GM10248 (cell line): ENCODE data around the gene PPP5C.

ENCODE experiments used
- CTCF ChIA-PET: fragments of 300-600 bp; sonication (Branson Sonifier 250); formaldehyde crosslinking; extraction: SDS; loops from one replicate; lab custom pipeline; 2021; ENCODE audit warnings: antibody characterized with exemption; lab: Yijun Ruan, JAX
- POLR2A ChIA-PET: fragments of 350-650 bp; sonication (Branson Sonifier 250); formaldehyde crosslinking; extraction: SDS; loops from one replicate; lab custom pipeline; 2020; ENCODE audit warnings: antibody characterized with exemption; lab: Yijun Ruan, JAX
- DNase-seq: peaks from one replicate; pipeline ENCODE4 v3.0.0; 2012; ENCODE audit errors: extremely low spot score
- TF ChIP-seq, protein P1 (sequence below): IDR thresholded peaks from 2 replicates; pipeline ENCODE4 v1.5.1; 2012; ENCODE audit warnings: mild to moderate bottlenecking, low read depth; ENCODE audit errors: extremely low read depth, missing control alignments, control extremely low read depth

The PPP5C gene

DNA sequence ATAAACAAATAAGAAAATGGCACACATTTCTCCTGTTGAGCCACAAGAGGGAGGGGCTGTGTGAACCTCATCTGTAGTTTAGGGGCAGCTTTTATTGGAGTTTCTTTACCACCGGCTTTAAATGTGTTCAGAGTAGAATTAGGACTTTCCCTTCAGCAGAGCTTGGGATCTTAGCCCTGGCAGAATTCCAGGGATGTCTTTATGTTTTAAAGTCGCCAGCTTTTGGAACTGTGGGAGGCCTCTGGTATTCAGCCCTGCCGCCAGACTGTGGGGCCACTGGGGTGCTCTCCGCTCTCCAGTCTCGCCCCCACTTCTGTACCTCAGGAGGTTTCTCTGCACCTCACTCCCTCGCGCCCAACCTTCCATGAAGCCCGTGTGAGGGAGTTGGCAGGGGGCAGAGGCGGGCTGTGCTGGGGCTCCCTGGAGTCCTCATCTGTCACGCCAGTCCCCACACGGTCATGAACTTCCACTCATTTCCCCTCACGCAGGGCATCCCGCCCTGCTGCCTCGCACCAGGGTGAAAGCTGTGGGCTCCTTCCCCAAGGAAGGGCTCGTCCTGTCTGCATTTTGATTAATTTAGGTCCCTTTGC is 35.0 kb downstream of the PPP5C start:
- DNase-seq, result no peak
- TF ChIP-seq, protein P1, sequence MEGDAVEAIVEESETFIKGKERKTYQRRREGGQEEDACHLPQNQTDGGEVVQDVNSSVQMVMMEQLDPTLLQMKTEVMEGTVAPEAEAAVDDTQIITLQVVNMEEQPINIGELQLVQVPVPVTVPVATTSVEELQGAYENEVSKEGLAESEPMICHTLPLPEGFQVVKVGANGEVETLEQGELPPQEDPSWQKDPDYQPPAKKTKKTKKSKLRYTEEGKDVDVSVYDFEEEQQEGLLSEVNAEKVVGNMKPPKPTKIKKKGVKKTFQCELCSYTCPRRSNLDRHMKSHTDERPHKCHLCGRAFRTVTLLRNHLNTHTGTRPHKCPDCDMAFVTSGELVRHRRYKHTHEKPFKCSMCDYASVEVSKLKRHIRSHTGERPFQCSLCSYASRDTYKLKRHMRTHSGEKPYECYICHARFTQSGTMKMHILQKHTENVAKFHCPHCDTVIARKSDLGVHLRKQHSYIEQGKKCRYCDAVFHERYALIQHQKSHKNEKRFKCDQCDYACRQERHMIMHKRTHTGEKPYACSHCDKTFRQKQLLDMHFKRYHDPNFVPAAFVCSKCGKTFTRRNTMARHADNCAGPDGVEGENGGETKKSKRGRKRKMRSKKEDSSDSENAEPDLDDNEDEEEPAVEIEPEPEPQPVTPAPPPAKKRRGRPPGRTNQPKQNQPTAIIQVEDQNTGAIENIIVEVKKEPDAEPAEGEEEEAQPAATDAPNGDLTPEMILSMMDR, result no peak
- CTCF ChIA-PET, result interaction anchor here (1.1 to 1.6 kb wide), 4 partner anchors 11 to 14 kb away, joined by 4 to 6 read pairs (median 6); no protein-coding TSS in a partner anchor
- POLR2A ChIA-PET, result no interaction called here

DNA sequence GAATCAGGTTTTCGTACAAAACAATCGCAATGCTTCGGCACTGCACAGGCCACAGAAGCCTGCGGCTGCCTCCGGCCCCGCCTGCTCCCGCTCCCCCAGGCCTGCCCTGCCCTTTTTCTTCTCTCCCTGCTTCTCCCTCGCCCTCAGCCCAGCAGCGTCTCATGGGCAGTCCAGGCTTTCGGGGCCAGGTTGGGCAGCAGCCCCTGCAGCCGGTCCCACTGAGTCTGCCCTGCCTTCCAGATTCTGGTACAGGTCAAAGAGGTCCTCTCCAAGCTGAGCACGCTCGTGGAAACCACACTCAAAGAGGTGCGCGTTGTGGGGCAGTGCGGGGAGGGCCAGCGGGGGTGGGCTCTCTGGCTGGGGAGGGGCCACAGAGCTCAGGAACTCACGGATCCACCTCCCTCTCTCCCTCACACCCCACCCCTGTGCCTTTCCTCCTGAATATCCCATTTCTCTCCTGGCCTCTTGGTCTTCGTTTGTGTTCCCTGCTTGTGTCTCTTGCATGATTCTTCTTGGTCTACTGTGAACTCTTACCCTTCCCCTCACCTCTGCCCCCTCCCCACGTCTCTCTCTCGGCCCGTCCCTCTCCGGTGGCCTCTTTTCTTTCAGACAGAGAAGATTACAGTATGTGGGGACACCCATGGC is 36.4 kb downstream of the PPP5C start:
- POLR2A ChIA-PET, result no interaction called here
- CTCF ChIA-PET, result interaction anchor here (1.6 to 2.4 kb wide), 2 partner anchors 12 to 13 kb away, joined by 6 to 14 read pairs; no protein-coding TSS in a partner anchor
- TF ChIP-seq, protein P1, result no peak
- DNase-seq, result no peak

DNA sequence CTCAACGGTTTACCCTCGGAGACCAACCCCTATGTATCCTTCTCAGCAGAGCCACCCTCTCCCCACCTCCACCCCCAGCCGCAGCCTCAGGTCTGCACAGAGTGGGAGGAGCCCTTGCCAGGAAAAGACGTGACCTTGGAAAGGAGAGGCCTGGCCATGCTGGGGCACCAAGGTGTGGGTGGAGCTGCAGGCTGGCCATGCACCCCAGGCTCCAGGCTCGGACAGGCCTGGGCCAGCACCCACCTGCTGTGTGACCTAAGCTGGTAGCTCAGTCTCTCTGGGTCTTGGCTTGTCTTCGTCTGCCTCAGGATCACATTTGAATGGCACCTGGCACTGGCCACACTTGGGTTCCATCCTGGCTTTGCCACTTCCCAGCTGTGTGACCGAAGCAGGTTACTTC is 37.0 kb downstream of the PPP5C start:
- CTCF ChIA-PET, result interaction anchor here (1.6 to 2.4 kb wide), 2 partner anchors 11 to 13 kb away, joined by 6 to 14 read pairs; no protein-coding TSS in a partner anchor
- POLR2A ChIA-PET, result no interaction called here
- TF ChIP-seq, protein P1, result no peak
- no peak for DNase-seq

DNA sequence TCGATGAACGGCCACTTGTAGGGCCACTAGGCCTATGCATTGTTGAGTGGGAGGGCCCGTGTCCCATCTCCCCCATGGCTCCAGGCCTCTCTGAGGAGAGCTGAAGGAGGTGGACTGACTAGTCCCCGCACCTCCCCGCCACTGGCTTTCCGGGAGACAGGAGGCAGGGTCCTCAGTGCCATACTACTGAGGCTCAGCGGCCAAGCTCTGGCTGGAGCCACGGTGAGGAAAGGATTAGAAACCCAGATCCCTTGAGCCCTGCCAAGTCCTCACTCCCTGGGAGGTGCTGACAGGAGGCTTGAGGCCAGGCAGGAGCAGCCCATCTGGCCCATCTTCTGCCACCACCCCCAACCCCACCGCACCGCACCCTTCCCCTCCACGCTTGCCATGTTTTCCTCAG is 37.5 kb downstream of the PPP5C start:
- TF ChIP-seq, protein P1, result no peak
- ChIA-PET CTCF (interaction anchor here (2.4 kb wide), 1 partner anchor 11 kb away, joined by 14 read pairs; no protein-coding TSS in a partner anchor), POLR2A (no interaction called here)
- DNase-seq, result no peak

DNA sequence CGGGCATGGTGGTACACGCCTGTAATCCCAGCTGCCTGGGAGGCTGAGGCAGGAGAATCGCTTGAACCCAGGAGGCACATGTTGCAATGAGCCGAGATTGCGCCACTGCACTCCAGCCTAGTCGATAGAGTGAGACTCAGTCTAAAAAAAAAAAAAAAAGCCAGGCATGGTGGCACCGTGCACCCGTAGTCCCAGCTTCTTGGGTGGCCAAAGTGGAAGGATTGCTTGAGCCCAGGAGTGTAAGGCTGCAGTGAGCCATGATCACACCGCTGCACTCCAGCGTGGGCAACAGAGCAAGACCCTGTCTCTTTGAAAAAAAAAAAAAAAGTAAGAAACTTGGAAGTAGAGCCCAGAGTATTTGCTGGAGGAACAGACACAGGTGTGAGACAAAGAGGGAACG is 38.7 kb downstream of the PPP5C start:
- DNase-seq, result no peak
- ChIA-PET POLR2A (no interaction called here), CTCF (interaction anchor here (0.9 to 2.4 kb wide), 5 partner anchors 8 to 153 kb away, joined by 3 to 13 read pairs (median 7); no protein-coding TSS in a partner anchor)
- TF ChIP-seq, protein P1, result no peak

DNA sequence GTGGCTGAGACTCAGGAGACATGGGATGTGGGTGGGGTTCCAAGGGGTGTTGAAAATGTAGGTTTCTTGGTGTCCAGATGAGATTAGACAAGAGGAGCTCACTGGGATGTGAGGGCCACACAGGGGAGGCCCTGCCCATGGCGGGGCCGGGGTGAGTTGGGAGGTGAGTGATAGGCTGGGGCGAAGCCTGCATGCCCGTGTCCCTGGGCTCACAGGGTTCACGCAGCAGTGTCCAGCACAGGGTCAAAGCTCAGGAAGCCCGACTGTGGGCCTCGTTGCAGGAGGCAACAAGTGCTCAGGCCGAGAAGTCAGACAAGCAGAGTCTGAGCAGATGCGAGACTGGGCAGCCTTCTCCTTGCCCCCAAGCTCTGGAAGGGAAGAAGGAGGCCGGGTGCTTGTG is 39.3 kb downstream of the PPP5C start:
- POLR2A ChIA-PET, result no interaction called here
- no peak for DNase-seq
- TF ChIP-seq, protein P1, result no peak
- CTCF ChIA-PET, result interaction anchor here (0.8 to 2.4 kb wide), 8 partner anchors 8 to 152 kb away, joined by 3 to 13 read pairs (median 5); no protein-coding TSS in a partner anchor
